ENCODE results near the gene HNRNPM.

DNA sequence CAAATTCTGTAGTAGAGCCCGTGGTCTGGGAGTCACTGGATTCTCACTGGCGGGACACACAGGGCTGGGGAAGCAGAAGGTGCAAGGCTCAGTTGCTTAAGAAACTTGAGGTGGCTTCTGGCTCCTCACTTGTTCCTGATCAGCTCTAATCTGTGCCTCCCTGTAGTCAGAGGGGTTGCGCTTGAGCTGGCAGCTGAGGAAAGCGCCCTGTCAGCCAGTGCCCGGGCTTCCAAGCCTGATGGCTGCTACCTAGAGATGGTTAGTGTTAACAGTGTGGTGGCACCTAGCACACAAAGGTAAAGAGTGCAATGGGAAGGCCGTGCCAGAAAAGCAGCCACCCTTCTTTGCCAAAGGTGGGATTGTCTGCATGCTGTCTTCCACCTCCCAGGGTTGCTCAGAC, 8.8 kb downstream of the HNRNPM start:
- TF ChIP-seq, protein P1, sequence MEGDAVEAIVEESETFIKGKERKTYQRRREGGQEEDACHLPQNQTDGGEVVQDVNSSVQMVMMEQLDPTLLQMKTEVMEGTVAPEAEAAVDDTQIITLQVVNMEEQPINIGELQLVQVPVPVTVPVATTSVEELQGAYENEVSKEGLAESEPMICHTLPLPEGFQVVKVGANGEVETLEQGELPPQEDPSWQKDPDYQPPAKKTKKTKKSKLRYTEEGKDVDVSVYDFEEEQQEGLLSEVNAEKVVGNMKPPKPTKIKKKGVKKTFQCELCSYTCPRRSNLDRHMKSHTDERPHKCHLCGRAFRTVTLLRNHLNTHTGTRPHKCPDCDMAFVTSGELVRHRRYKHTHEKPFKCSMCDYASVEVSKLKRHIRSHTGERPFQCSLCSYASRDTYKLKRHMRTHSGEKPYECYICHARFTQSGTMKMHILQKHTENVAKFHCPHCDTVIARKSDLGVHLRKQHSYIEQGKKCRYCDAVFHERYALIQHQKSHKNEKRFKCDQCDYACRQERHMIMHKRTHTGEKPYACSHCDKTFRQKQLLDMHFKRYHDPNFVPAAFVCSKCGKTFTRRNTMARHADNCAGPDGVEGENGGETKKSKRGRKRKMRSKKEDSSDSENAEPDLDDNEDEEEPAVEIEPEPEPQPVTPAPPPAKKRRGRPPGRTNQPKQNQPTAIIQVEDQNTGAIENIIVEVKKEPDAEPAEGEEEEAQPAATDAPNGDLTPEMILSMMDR (IDR thresholded peaks at IDR 0.05): no peak
- TF ChIP-seq POLR2A (IDR thresholded peaks at IDR 0.05): no peak

Measured in testis (tissue), 2 donors.